SK-N-SH (cell line): ENCODE measurements around the gene TMEM214. TPM values are rescaled to one million over a fixed set of nuclear protein-coding genes. Genes with fewer than 3 reads are reported as not detected.

ENCODE experiments used
- CHD2 ChIP-seq: fragments of 150-350 bp; IDR thresholded peaks from 2 replicates; pipeline ENCODE4 v1.6.1; 2018; ENCODE audit warnings: low read length; ENCODE audit not compliant: partially characterized antibody
- CTCF ChIP-seq: fragments of 200-600 bp; sonication (generic); IDR thresholded peaks from 2 replicates; pipeline ENCODE4 v1.6.1; 2017; ENCODE audit warnings: antibody characterized with exemption, mild to moderate bottlenecking, moderate library complexity
- EP300 ChIP-seq, 2 experiments: IDR thresholded peaks; 2 replicates each; pipeline versions ENCODE4 v1.4.0 to v1.6.1; 2012; ENCODE audit warnings: borderline replicate concordance in 1 of 2, low read depth in 1 of 2, low read length in 1 of 2
- FOSL2 ChIP-seq: IDR thresholded peaks from 2 replicates; pipeline ENCODE4 v1.4.0; 2012; ENCODE audit warnings: low read depth, mild to moderate bottlenecking, moderate library complexity, borderline replicate concordance
- FOXJ3 ChIP-seq: sonication (generic); formaldehyde crosslinking; IDR thresholded peaks from 2 replicates; pipeline ENCODE4 v1.5.1; 2020; ENCODE audit warnings: mild to moderate bottlenecking, missing genetic modification reagents
- MAX ChIP-seq: IDR thresholded peaks from 2 replicates; pipeline ENCODE4 v1.4.0; 2012; ENCODE audit warnings: low read depth
- MEF2A ChIP-seq: IDR thresholded peaks from 2 replicates; pipeline ENCODE4 v1.4.0; 2012; ENCODE audit warnings: low read depth, borderline replicate concordance
- NRF1 ChIP-seq: IDR thresholded peaks from 2 replicates; pipeline ENCODE4 v1.6.1; 2012; ENCODE audit warnings: low read depth, mild to moderate bottlenecking, low read length
- RCOR1 ChIP-seq: fragments of 150-350 bp; IDR thresholded peaks from 2 replicates; pipeline ENCODE4 v1.6.1; 2017; ENCODE audit warnings: antibody characterized with exemption, low read length
- REST ChIP-seq: IDR thresholded peaks from 2 replicates; pipeline ENCODE4 v1.6.1; 2012; ENCODE audit warnings: mild to moderate bottlenecking, low read depth, low read length, moderate library complexity
- SMC3 ChIP-seq: IDR thresholded peaks from 2 replicates; pipeline ENCODE4 v1.6.1; 2012; ENCODE audit warnings: low read depth, low read length, improper control_type of control experiment
- TAF1 ChIP-seq: IDR thresholded peaks from 2 replicates; pipeline ENCODE4 v1.6.1; 2012; ENCODE audit warnings: low read depth, mild to moderate bottlenecking, low read length, moderate library complexity, borderline replicate concordance
- TCF12 ChIP-seq: IDR thresholded peaks from 2 replicates; pipeline ENCODE4 v1.4.0; 2012
- USF2 ChIP-seq: fragments of 150-350 bp; IDR thresholded peaks from 2 replicates; pipeline ENCODE4 v1.6.1; 2017; ENCODE audit warnings: antibody characterized with exemption, low read length, low read depth, borderline replicate concordance
- YY1 ChIP-seq: IDR thresholded peaks from 2 replicates; pipeline ENCODE4 v1.4.0; 2012; ENCODE audit warnings: low read depth, mild to moderate bottlenecking
- polyA plus RNA-seq, 3 experiments: library from polyadenylated mRNA; depleted of rRNA; stranded (reverse); fragments of >200 nt; gene quantifications; 2 replicates each; pipeline ENCODE4 v1.2.3, GENCODE V29; 2012

TMEM214 gene
- polyA plus RNA-seq, 1 of the 3 experiments (the other 2 are of a cell fraction): 69.4 TPM

- TF ChIP-seq CHD2 (peak; percentile 96), FOXJ3 (CRISPR knock-in tag) (peak; percentile 91), USF2 (no peak), MEF2A (no peak), FOSL2 (no peak; the same call in 1 of the 2 replicates), TAF1 (peak; percentile 68), EP300 (IDR thresholded peaks at IDR 0.05; ENCODE audit: borderline replicate concordance in 1 of 2, low read depth in 1 of 2, low read length in 1 of 2) (peak; percentile 86 to 91; a peak in 3 of 4 replicates), YY1 (0 out of 2 replicates have a peak, but pooled peaks have one; percentile 58), CTCF (peak; percentile 24), SMC3 (no peak; the same call in 1 of the 2 replicates), RCOR1 (peak; percentile 94), MAX (peak; percentile 99), TCF12 (peak; percentile 99), REST (0 out of 2 replicates have a peak, but pooled peaks have one; percentile 66), NRF1 (no peak)
These were observed 45.8 kb downstream of the TMEM214 start, which contains the start of gene EMILIN1 (continued) for GRCh38 chr2:27078267-27079194.
